Measurements from ENCODE around the gene SERPINA9. TPM values are rescaled to one million over a fixed set of nuclear protein-coding genes. Genes with fewer than 3 reads are reported as not detected.
"Not testable (repeated sequence)": the region's sequence is repeated elsewhere in the genome, so short reads cannot be mapped to it uniquely, and the experiment has no call there.

Gene SERPINA9
- not detected in 2 replicates for total RNA-seq

DNA sequence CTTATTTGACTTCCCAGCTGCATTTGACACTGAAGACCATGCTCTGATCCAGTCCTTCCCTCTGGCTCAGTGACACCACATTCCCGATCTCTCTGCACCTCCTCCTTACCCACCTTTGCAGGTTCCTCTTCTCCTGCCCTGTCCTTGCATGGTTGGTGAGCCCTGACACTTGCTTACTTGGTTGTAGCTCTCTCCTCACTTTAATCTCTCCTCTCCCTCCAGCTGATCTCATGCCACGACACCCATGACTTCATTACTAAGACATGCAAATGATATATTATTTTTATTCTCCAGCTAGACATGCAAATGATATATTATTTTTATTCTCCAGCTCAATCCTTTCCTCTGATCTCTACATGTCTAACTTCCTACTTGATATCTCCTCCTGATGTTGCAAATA, at the start of gene SERPINA9:
Gene SERPINA9 (minus strand): TSS at position 175 of the 400 bp plus-strand sequence. CDS start 6,357 bp downstream, outside the sequence.
- no peak for DNase-seq (ENCODE audit: low read depth, low spot score)

- no peak for DNase-seq (ENCODE audit: low read depth, low spot score)
These were observed 48.1 kb upstream of the SERPINA9 start for GRCh38 chr14:94524093-94524492.

GRCh38 chr14:94523265-94523664, 47.3 kb upstream of the SERPINA9 start:
- DNase-seq (ENCODE audit: low read depth, low spot score) = no peak

DNA sequence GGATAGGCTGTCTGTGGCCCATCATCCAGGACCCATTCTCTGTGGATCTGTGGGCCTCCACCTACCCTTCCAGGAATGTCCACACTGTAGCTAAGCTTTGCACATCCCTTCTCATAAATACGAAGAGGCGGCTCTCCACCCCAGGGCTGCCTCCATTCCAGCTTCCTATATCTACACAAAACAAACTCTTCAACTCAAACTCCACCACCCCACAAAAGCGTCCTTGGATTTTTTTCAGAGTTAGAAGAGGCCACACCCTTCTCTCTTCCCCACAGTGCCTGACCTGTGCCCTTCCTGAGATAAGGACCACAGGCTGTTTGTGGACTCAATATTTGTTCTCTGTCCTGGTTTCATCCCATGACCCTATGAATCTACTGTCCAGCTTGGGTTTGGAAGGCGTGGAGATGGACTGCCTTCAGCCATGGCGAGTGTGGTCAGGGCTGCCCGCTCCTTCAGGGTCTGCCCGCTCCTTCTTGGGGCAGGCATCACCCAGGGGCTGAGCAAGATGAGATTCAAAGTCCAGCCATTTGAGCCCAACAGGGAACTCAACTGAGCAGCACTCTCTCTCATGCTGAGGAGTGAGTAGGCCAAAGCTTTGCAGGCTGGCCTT, 46.2 kb upstream of the SERPINA9 start:
- no peak for DNase-seq (ENCODE audit: low read depth, low spot score)

DNA sequence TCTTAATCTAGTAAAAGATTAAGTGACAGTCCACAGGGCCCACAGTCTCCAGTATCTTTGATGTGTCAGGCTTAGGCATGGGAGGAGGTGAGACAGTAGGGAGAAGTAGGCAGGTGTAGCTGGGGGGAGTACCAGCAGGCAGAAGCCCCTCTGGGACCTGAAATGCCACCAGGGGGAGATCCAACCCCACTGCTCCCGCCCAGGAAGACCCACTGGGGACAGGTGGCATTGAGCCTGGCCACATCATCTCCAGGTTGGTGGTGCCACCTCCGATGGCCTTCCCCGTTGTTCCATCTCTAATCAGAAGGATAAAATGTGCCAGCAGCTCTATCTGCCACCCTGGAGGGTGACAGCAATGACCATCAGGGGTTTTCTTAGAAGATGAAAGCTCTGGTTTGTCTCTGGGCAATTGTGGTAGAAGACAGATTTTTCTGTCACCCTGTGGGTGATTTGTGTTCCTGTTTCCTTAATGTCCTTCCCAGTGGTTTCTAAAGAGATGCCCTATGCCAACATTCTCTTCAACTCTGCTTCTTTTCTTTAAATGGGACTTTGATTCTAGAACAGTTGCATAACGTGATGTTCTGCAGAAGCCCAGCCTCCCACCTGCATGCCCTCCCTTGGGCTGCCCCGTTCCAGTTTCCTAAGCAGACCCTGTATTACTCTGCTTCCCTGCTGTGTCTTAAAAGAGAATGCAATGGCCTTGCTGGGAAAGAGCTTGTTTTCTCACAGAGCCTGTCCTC, 45.5 kb upstream of the SERPINA9 start:
- DNase-seq (ENCODE audit: low read depth, low spot score) = no peak

DNA sequence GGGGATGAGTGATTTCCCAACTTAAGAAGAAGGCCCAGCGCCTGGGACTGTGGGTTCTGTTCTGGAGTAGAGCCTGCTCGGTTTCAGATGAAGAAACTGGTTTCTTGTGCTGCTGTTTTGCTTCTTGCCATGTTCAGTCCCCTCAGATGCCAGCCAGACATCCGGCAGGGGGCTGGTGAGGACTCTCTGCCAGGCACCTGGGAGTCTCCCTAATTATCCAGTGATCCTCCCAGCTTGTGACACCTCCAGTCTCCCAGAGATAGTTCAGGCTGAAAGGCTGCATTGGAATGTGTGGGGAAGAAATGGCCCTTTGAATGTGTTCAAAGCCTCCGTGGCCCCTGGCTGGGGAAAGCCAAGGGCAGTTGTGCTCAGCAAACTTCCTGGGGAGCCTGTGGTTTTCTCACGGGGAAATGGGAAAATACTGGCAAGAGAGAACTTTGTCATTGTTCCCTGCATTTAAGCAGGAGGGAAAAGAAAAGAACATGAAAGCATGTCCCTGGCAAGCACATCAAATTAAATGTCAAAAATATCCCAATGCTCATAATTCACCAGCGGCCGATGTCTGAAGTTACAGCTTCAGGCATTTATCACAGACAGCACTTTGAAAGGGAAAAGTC, 41.8 kb upstream of the SERPINA9 start:
- DNase-seq (ENCODE audit: low read depth, low spot score) = no peak

GRCh38 chr14:94517248-94517640, 41.2 kb upstream of the SERPINA9 start:
- DNase-seq (ENCODE audit: low read depth, low spot score) = no peak

- no peak for DNase-seq (ENCODE audit: low read depth, low spot score)
These were observed 39.9 kb upstream of the SERPINA9 start for GRCh38 chr14:94515856-94516255.

DNA sequence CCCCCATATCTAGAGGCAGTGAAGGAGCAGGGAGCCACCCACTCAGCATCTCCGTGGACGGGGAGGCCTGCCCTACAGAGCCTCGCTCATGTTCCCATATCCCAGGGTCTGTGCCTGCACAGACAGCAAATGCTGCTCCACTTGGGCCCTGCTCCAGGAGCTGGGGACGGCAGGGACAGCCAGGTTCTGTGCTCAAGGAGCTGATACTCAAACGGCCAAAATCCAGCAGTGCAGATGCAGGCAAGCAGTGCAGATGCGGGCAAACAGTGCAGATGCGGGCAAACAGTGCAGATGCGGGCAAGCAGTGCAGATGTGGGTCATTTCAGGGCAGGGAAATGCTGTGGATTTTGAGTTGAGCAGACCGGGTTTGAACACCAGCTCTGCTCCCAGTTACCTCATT, 39.4 kb upstream of the SERPINA9 start:
- no peak for DNase-seq (ENCODE audit: low read depth, low spot score)

DNA sequence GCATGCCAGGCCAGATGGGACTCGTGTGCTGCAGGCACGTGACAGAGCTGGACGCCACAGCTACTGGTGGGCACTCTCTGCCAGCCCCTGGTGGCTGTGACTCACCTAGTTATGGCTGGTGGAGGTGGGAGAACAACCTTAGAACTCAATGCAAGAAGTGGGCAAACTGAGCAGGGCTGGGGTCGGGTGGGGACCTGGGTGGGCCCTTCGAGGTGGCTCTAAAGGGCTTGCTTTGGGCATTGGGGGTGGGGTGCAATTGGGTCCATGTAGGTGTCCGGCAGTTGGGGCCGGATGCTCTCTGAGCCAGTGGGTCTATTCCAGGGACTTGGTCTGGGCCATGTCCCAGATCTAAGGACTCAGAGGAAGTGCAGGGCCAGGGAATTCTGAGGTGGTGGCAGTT, 38.4 kb upstream of the SERPINA9 start:
- DNase-seq (ENCODE audit: low read depth, low spot score) = no peak

GRCh38 chr14:94510481-94510880, 34.5 kb upstream of the SERPINA9 start:
- not testable (repeated sequence) for DNase-seq (ENCODE audit: low read depth, low spot score)

DNA sequence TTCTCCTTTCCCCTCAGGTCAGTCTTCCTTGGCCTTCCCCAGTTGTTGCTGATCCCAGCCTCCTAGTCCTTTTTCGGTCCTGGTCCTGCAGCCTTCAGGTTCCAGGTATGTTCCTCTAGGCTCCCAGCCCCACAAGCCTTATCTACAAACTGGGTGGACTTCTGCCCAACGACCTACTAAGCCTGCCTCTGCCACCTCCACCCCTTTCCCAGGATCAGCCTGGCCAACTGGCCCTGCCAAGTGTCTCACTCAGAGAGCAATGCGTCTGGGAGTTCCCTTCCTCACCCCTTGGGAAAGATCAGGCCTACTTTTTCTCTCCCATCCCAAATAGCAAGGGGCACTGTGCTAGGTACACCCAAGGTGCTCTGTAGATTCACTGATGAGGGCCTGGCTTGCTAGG, 33.4 kb upstream of the SERPINA9 start, which contains the start of gene SERPINA12:
Gene SERPINA12 (minus strand): TSS at position 114 of the 400 bp plus-strand sequence. CDS start 11,072 bp downstream, outside the sequence.
- DNase-seq (ENCODE audit: low read depth, low spot score) = no peak

DNA sequence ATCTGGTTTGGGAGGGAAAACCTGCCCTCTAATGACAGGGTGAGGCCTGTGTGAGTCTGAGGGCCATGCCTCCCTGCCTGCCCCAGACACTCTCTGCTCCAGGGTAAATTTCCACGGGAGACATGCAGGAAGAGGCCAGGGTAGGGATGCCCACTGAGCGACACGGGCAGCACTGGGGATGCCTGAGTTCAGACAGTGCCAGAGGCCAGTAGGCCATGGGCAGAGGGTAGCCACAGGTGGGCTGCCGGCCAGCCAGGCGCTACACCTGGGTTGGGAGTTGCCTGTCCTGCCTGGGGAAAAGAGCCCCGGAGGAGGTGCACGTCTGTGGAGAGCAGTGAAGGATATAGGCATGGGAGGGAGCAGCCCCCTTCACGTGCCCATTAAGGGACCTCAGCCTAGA, 29.6 kb upstream of the SERPINA9 start:
- DNase-seq (ENCODE audit: low read depth, low spot score) = no peak

GRCh38 chr14:94505206-94505605, 29.2 kb upstream of the SERPINA9 start:
- DNase-seq (ENCODE audit: low read depth, low spot score) = no peak

GRCh38 chr14:94501588-94502516, 25.9 kb upstream of the SERPINA9 start:
- DNase-seq (ENCODE audit: low read depth, low spot score) = no peak

- DNase-seq (ENCODE audit: low read depth, low spot score) = no peak
These were observed 24.3 kb upstream of the SERPINA9 start for GRCh38 chr14:94500264-94500663.

DNA sequence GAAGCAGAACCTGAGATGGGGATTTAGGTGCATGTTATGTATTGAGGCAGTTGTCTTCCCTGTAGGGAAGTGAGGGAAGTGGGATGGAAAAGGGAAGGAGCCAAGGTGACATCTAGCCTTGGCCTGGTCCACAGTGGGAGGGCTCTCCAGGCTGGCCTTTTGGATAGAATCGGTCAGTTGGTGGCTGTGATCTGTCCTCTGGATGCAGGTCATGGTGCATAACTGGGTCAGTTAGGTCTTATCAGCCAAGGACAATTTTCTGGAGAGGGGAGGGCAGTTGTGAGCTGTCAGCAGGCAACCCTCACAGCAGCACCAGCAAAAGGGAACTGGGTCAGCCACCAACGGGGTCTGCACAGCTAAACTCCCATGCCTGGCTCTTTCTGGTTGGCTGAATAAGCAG, 23.7 kb upstream of the SERPINA9 start:
- DNase-seq (ENCODE audit: low read depth, low spot score) = no peak

- DNase-seq (ENCODE audit: low read depth, low spot score) = no peak
These were observed 22.2 kb upstream of the SERPINA9 start for GRCh38 chr14:94498215-94498614.

- no peak for DNase-seq (ENCODE audit: low read depth, low spot score)
These were observed 18.1 kb upstream of the SERPINA9 start for GRCh38 chr14:94494085-94494484.

DNA sequence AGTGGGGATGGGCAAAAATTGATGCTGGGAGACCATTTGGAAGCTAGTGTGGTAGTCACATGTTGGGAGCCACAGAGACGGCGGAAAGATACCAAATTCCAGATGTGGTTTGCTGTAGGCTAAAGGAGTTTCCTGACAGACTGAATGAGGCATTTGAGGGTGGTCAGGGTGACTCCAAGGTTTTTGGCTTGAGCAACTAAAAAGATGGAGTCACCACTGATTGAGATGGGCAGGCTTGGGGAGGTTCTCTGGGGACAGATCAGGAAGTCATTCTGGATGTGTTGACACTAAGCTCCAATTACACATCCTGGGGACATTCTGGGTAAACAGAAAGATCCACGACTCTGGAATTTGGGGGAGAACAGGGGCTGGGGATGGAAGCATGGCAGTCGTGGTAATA, 15.5 kb upstream of the SERPINA9 start:
- DNase-seq (ENCODE audit: low read depth, low spot score) = no peak

DNA sequence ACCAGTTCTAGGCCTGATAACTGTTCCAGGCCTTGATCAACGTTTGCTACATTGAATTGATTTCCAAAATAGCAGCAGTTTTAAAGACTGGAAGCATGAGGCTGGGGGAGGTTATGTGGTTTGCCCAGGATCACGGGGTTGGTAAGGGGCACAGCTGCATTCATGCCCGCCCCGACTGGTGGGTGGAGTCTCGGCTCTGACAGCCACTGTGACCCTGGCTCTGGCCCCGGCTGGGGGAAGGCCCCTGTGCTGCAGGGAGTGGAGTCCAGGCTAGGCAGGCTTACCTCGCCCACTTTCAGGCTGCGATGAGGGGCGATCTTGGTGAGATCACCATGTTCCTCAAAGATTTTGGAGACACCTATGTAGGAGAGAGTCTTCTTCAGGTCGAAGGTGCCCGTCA, 13.3 kb upstream of the SERPINA9 start:
- no peak for DNase-seq (ENCODE audit: low read depth, low spot score)
